ENCODE results near the gene IL1RAP.

IL1RAP gene

DNA sequence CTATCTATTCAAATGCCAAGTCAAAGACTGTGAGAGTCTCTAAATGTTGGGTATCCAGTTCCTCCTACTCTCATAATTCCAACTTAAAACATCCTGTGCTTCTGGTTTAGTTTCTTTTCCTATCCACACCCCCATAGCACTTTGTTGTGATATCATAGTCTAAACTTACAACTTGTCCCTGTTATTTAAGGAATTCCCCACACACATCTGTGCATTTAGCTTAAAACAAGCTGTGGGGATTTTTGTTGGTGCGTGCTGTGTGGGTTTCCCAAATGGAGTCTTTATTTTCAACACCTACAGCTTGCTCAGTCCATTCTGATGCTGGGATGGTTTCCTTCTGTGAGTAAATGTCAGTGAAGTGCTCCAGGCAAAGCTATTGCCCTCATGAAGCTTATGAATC lies 181.3 kb downstream of the IL1RAP start:
- no peak for ATAC-seq
- TF ChIP-seq, protein P1, sequence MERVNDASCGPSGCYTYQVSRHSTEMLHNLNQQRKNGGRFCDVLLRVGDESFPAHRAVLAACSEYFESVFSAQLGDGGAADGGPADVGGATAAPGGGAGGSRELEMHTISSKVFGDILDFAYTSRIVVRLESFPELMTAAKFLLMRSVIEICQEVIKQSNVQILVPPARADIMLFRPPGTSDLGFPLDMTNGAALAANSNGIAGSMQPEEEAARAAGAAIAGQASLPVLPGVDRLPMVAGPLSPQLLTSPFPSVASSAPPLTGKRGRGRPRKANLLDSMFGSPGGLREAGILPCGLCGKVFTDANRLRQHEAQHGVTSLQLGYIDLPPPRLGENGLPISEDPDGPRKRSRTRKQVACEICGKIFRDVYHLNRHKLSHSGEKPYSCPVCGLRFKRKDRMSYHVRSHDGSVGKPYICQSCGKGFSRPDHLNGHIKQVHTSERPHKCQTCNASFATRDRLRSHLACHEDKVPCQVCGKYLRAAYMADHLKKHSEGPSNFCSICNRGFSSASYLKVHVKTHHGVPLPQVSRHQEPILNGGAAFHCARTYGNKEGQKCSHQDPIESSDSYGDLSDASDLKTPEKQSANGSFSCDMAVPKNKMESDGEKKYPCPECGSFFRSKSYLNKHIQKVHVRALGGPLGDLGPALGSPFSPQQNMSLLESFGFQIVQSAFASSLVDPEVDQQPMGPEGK (CRISPR knock-in tag; IDR thresholded peaks at IDR 0.05; ENCODE audit: borderline replicate concordance): no peak
- no peak for TF ChIP-seq OSR1 (CRISPR knock-in tag; IDR thresholded peaks at IDR 0.05)
- no peak for TF ChIP-seq ZNF565 (CRISPR knock-in tag; conservative IDR thresholded peaks at IDR 0.05; ENCODE audit: low read depth)
- no peak for TF ChIP-seq ZFP3 (CRISPR knock-in tag; IDR thresholded peaks at IDR 0.05)
- TF ChIP-seq ESRRG (CRISPR knock-in tag; IDR thresholded peaks at IDR 0.05): no peak
- no peak for TF ChIP-seq TOX (CRISPR knock-in tag; IDR thresholded peaks at IDR 0.05; ENCODE audit: borderline replicate concordance)
- TF ChIP-seq BACH2 (CRISPR knock-in tag; IDR thresholded peaks at IDR 0.05; ENCODE audit: borderline replicate concordance): no peak
- no peak for TF ChIP-seq TCF4 (CRISPR knock-in tag; IDR thresholded peaks at IDR 0.05; ENCODE audit: borderline replicate concordance)
- TF ChIP-seq, protein P2, sequence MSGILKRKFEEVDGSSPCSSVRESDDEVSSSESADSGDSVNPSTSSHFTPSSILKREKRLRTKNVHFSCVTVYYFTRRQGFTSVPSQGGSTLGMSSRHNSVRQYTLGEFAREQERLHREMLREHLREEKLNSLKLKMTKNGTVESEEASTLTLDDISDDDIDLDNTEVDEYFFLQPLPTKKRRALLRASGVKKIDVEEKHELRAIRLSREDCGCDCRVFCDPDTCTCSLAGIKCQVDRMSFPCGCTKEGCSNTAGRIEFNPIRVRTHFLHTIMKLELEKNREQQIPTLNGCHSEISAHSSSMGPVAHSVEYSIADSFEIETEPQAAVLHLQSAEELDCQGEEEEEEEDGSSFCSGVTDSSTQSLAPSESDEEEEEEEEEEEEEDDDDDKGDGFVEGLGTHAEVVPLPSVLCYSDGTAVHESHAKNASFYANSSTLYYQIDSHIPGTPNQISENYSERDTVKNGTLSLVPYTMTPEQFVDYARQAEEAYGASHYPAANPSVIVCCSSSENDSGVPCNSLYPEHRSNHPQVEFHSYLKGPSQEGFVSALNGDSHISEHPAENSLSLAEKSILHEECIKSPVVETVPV (CRISPR knock-in tag; IDR thresholded peaks at IDR 0.05): no peak
- TF ChIP-seq SNAI2 (CRISPR knock-in tag; IDR thresholded peaks at IDR 0.05): no peak
- TF ChIP-seq GLIS3 (CRISPR knock-in tag; IDR thresholded peaks at IDR 0.05): no peak
- TF ChIP-seq ZC3H10 (CRISPR knock-in tag; IDR thresholded peaks at IDR 0.05): no peak
- no peak for TF ChIP-seq CSDC2 (CRISPR knock-in tag; IDR thresholded peaks at IDR 0.05)
- TF ChIP-seq, protein P3, sequence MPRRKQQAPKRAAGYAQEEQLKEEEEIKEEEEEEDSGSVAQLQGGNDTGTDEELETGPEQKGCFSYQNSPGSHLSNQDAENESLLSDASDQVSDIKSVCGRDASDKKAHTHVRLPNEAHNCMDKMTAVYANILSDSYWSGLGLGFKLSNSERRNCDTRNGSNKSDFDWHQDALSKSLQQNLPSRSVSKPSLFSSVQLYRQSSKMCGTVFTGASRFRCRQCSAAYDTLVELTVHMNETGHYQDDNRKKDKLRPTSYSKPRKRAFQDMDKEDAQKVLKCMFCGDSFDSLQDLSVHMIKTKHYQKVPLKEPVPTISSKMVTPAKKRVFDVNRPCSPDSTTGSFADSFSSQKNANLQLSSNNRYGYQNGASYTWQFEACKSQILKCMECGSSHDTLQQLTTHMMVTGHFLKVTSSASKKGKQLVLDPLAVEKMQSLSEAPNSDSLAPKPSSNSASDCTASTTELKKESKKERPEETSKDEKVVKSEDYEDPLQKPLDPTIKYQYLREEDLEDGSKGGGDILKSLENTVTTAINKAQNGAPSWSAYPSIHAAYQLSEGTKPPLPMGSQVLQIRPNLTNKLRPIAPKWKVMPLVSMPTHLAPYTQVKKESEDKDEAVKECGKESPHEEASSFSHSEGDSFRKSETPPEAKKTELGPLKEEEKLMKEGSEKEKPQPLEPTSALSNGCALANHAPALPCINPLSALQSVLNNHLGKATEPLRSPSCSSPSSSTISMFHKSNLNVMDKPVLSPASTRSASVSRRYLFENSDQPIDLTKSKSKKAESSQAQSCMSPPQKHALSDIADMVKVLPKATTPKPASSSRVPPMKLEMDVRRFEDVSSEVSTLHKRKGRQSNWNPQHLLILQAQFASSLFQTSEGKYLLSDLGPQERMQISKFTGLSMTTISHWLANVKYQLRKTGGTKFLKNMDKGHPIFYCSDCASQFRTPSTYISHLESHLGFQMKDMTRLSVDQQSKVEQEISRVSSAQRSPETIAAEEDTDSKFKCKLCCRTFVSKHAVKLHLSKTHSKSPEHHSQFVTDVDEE (CRISPR knock-in tag; IDR thresholded peaks at IDR 0.05): no peak
- no peak for TF ChIP-seq PPARA (CRISPR knock-in tag; IDR thresholded peaks at IDR 0.05; ENCODE audit: borderline replicate concordance)
- TF ChIP-seq RARB (CRISPR knock-in tag; IDR thresholded peaks at IDR 0.05): no peak
- no peak for TF ChIP-seq ISL1 (CRISPR knock-in tag; IDR thresholded peaks at IDR 0.05)
- no peak for TF ChIP-seq ZNF70 (CRISPR knock-in tag; IDR thresholded peaks at IDR 0.05)
- no peak for TF ChIP-seq ZNF8 (CRISPR knock-in tag; IDR thresholded peaks at IDR 0.05)
- no peak for TF ChIP-seq ZFP30 (CRISPR knock-in tag; IDR thresholded peaks at IDR 0.05)

DNA sequence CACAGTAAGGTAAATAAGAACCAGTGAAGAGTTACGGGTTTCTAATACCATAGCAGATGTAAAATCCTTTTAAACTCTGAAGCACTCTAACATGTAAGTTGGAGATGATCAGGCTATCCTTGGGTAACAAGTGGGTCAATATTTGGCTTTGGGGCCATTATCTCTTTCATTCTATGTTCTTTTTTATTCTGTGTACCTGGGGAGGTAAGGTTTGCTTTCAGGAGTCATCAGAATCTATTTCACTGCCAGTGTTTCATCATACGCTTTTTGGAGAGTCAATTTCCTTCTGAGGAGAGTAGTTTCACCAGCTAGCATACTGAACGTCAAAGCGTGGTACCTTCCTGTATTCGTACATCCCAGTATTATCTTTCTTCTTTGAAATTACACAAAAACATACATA lies 182.1 kb downstream of the IL1RAP start:
- no peak for ATAC-seq
- TF ChIP-seq ZNF8 (CRISPR knock-in tag; IDR thresholded peaks at IDR 0.05) (no peak), ESRRG (CRISPR knock-in tag; IDR thresholded peaks at IDR 0.05) (no peak), CSDC2 (CRISPR knock-in tag; IDR thresholded peaks at IDR 0.05) (no peak), BACH2 (CRISPR knock-in tag; IDR thresholded peaks at IDR 0.05; ENCODE audit: borderline replicate concordance) (no peak), ZFP3 (CRISPR knock-in tag; IDR thresholded peaks at IDR 0.05) (no peak), ISL1 (CRISPR knock-in tag; IDR thresholded peaks at IDR 0.05) (no peak), ZFP30 (CRISPR knock-in tag; IDR thresholded peaks at IDR 0.05) (no peak), TOX (CRISPR knock-in tag; IDR thresholded peaks at IDR 0.05; ENCODE audit: borderline replicate concordance) (no peak), ARNTL (CRISPR knock-in tag; IDR thresholded peaks at IDR 0.05; ENCODE audit: borderline replicate concordance, low read depth) (no peak)
- TF ChIP-seq, protein P1 (CRISPR knock-in tag; IDR thresholded peaks at IDR 0.05; ENCODE audit: borderline replicate concordance): no peak
- TF ChIP-seq, protein P2 (CRISPR knock-in tag; IDR thresholded peaks at IDR 0.05): no peak
- TF ChIP-seq, protein P3 (CRISPR knock-in tag; IDR thresholded peaks at IDR 0.05): no peak
- TF ChIP-seq, protein P4, sequence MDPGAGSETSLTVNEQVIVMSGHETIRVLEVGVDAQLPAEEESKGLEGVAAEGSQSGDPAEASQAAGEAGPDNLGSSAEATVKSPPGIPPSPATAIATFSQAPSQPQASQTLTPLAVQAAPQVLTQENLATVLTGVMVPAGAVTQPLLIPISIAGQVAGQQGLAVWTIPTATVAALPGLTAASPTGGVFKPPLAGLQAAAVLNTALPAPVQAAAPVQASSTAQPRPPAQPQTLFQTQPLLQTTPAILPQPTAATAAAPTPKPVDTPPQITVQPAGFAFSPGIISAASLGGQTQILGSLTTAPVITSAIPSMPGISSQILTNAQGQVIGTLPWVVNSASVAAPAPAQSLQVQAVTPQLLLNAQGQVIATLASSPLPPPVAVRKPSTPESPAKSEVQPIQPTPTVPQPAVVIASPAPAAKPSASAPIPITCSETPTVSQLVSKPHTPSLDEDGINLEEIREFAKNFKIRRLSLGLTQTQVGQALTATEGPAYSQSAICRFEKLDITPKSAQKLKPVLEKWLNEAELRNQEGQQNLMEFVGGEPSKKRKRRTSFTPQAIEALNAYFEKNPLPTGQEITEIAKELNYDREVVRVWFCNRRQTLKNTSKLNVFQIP (CRISPR knock-in tag; IDR thresholded peaks at IDR 0.05; ENCODE audit: borderline replicate concordance, low read depth): no peak

All from SK-N-SH treated with all-trans-retinoic acid at 6 μM for 48 hours (cell line).